HG02840 (cell line): ENCODE data around the gene DIP2C.
"Not testable (repeated sequence)": the region's sequence is repeated elsewhere in the genome, so short reads cannot be mapped to it uniquely, and the experiment has no call there.

Source experiments
- ATAC-seq: cut with Tn5 transposase; IDR thresholded peaks from one replicate; pipeline ENCODE4 v1.9.1; 2021; ENCODE audit warnings: mild to moderate bottlenecking, moderate library complexity, moderate number of reproducible peaks; ENCODE audit not compliant: unreplicated experiment, low FRiP score

The DIP2C gene

GRCh38 chr10:662686-663465, 26.6 kb downstream of the DIP2C start:
- ATAC-seq, result no peak

DNA sequence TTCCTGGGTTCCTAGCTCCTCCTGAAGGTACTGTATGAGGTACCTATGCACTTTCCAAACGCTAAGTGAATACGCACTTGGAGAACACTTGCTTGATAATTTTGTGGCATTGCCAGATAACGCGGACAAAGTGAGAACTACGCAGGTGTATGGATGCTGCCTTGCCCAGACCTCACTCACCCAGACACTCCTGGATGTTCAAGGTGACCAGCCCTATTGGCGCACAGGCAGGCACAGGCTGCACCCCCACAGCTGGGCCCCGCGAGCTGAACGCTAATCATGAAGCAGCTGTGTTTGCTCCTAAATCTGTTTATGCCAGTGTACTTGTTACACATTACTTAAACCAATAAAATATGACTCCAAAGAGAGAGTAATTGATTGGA, 27.3 kb downstream of the DIP2C start:
- no peak for ATAC-seq

DNA sequence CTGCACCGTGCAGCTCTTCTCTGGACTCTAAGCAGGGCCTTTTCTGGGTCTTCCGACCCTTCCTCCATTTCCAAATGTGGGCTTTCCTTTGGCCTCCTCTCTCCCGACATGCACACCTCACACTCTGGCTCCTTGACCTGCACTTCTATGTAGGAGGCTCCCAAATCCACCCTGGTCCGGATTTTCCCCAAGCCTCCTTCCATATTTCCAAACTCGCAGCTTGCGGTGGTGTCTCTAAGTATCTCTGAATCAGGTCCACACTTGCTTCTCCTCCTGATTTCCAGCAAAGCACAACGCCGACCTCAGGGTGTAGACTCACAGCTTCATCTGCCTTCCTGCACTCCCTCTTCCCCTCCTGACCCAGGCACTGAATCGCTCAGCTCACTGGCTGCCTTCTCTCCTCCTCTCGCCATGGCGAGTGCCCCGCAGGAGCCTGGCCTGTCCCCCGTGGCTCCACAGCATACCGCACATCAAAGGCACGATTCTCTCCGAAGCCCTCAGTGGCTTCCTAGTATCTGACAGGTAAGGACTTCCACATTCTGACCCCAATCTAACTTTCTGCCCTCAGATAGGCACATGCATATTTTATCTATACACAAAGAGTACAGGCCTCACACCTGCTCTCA, 27.8 kb downstream of the DIP2C start:
- no peak for ATAC-seq

DNA sequence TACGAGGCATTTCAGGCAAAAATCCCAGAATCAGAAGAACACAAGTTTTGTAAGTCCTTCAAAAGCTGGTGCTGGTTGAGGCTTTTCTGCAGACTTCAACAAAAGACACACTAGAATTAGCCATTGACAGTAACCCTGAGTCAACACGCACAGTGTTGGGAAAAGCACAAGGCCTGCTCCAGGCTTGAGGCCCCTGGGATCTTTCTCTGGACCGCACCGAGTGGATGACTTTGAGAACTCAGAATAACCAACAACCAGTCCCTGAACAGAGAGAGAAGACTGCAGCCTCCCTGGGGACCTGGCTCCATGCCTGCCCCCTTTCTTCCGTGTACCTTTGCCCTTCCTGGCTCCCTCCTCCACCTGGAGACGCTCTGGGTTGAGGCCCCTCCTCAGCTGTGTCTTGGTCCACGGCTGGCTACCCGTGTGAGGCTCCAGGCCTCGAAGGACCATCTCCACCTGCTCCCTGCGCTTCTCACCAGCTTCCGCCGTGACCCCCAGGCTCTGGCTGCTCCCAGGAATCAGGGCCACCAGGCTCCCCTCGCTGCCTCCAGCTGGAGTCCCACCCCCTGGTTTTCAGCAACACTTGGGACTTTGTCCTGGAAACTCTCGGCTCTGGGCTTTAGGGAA, 28.4 kb downstream of the DIP2C start:
- ATAC-seq, result no peak

GRCh38 chr10:660413-660969, 29.0 kb downstream of the DIP2C start:
- no peak for ATAC-seq

DNA sequence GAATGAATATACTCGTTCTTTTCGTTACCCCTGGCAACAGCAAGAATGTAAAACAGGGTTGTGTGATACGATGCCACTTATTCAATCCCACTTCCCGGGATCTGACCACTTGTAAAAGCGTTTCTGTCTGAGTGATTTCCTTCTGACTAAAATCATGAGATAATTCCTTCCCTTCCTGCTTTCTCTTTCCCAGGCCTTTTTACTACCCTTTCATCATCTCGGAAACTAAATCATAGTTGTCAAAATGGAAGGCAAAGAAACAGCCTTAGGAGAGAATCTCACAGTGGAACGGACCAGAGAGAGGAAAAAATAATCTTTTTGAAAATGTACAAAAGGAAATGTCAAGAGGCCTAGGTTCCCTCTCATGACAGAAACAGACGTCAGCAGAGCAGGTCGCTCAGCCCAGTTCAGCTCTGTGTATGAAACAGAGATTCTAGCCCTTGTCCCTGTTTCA, 29.8 kb downstream of the DIP2C start:
- ATAC-seq, result no peak

GRCh38 chr10:657816-658350, 31.6 kb downstream of the DIP2C start:
- not testable (repeated sequence) for ATAC-seq

- ATAC-seq, result no peak
These were observed 32.6 kb downstream of the DIP2C start for GRCh38 chr10:656883-657282.

GRCh38 chr10:655184-655583, 34.3 kb downstream of the DIP2C start:
- ATAC-seq, result no peak

DNA sequence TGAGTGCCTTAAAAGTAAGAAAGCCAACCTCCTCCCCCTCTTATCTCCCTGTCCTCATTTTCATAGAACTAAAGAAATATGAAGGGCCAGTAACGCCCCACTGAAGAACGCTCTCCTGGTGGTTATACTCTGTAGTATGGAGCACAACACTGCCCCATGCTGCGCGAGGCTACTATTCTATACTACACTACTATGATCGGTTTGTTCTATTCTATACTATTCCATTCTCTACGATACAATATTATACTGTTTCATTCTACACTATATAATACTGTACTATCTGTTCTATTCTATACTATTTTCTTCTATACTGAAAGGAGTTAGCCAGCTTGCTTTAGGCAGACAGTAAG, 34.8 kb downstream of the DIP2C start:
- ATAC-seq, result no peak

GRCh38 chr10:653991-654646, 35.3 kb downstream of the DIP2C start:
- no peak for ATAC-seq

DNA sequence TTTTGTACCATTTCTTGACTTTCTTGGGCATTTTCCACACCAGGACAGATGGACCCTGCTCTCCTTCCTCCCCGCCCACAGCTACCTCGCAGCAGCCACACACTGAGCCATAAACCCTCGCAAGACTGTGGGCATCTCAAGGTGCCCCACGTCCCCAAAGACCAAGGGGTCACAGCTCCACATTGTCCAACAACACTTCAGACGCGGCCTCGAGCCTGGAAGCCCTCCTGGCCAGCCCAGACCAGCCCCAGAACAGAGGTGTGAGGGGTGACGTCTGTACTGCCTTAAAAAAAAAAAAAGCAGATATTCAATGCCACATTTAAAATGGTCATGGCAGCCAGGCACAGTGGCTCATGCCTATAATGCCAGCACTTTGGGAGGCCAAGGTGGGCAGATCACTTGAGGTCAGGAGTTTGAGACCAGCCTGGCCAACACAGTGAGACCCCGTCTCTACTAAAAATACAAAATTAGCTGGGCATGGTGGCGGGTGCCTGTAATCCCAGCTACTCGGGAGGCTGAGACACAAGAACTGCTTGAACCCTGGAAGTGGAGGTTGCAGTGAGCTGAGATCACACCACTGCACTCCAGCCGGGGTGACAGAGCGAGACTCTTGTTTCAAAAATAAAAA, 36.5 kb downstream of the DIP2C start:
- ATAC-seq, result not testable (repeated sequence)

- ATAC-seq, result no peak
These were observed 37.2 kb downstream of the DIP2C start for GRCh38 chr10:652233-652632.

DNA sequence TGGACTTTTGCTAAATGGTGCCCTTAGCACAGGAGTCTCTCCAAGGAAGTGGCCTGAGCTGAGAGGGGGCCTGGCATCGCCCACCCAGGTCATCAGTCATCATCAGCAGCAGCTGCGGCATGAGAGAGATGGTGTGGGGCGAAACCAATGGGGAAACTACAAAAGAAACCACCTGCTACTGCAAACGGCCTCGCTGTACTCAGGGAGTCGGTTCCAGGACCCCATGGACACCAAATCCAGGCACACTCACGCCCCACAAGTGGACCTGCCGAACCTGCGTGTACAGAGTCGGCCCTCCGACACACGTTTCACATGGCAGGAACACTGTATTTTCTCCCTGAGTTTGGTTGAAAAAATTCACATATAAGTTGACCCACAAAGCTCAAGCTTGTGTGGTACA, 37.8 kb downstream of the DIP2C start:
- ATAC-seq, result no peak

GRCh38 chr10:650886-651615, 38.4 kb downstream of the DIP2C start:
- no peak for ATAC-seq

- no peak for ATAC-seq
These were observed 39.0 kb downstream of the DIP2C start for GRCh38 chr10:650441-650851.

- no peak for ATAC-seq
These were observed 39.5 kb downstream of the DIP2C start for GRCh38 chr10:649798-650440.

- ATAC-seq, result no peak
These were observed 40.0 kb downstream of the DIP2C start for GRCh38 chr10:649445-649797.

- not testable (repeated sequence) for ATAC-seq
These were observed 42.4 kb downstream of the DIP2C start for GRCh38 chr10:647019-647418.
